GM21528 (cell line): ENCODE results near the gene SLC35F4.

Experiments
- ATAC-seq: cut with Tn5 transposase; IDR thresholded peaks from one replicate; pipeline ENCODE4 v1.9.1; 2021; ENCODE audit warnings: mild to moderate bottlenecking, moderate library complexity; ENCODE audit not compliant: unreplicated experiment, low FRiP score

SLC35F4 gene

GRCh38 chr14:57559576-57559975 is 306.3 kb downstream of the SLC35F4 start:
- no peak for ATAC-seq

GRCh38 chr14:57549765-57550420 is 316.0 kb downstream of the SLC35F4 start:
- no peak for ATAC-seq

GRCh38 chr14:57549016-57549564 is 316.8 kb downstream of the SLC35F4 start:
- ATAC-seq: no peak

- no peak for ATAC-seq
Observed at GRCh38 chr14:57547131-57547530, 318.8 kb downstream of the SLC35F4 start.

GRCh38 chr14:57533214-57533613 is 332.7 kb downstream of the SLC35F4 start:
- ATAC-seq: no peak

- ATAC-seq: no peak
Observed at GRCh38 chr14:57530571-57530970, 335.3 kb downstream of the SLC35F4 start.

- ATAC-seq: no peak
Observed at GRCh38 chr14:57526942-57527341, 338.9 kb downstream of the SLC35F4 start.

- ATAC-seq: no peak
Observed at GRCh38 chr14:57519043-57519442, 346.8 kb downstream of the SLC35F4 start.
